ENCODE data around the gene ZCCHC24.

ZCCHC24 gene

DNA sequence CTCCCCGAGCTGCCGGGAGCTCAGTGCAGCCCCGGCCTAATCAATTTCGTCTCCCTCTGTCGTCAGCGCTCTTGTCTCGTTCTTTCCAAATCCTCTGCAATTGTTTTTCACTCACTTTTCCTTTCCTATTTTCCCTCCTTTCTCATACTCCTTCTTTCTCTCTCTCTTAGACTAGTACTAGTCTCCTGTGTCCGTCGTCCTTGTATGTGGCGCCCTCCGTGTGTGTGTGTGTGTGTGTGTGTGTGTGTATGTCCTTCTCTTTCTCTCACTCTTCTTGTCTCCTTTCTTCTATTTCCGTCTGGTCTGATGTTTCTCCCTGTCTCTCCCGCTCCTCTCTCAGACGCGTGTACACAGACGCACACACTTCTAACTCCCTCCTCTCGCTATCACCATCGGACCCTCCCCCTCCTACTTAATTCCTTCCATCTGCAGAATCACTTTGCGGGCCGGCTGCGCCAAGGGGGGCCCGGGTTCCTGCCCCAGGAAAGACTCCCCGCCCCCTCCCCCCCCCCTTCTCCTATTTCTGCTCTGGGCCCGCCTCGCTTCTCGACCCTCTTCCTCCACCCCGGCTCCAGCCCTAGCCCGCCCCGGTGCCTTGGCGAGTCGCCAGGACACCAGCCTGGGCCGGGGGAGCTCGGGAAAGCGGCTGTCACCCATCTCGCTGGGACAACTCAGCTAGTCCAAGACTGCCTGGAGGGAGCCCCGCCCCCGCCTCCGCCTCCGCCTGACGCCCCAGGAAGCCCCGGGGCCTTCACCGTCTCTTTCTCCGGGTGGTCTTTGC, 743 bp upstream of the ZCCHC24 start:
- H3K27ac ChIP-seq, result peak overlapping the region; percentile 44; the same call in 1 of the 2 replicates

DNA sequence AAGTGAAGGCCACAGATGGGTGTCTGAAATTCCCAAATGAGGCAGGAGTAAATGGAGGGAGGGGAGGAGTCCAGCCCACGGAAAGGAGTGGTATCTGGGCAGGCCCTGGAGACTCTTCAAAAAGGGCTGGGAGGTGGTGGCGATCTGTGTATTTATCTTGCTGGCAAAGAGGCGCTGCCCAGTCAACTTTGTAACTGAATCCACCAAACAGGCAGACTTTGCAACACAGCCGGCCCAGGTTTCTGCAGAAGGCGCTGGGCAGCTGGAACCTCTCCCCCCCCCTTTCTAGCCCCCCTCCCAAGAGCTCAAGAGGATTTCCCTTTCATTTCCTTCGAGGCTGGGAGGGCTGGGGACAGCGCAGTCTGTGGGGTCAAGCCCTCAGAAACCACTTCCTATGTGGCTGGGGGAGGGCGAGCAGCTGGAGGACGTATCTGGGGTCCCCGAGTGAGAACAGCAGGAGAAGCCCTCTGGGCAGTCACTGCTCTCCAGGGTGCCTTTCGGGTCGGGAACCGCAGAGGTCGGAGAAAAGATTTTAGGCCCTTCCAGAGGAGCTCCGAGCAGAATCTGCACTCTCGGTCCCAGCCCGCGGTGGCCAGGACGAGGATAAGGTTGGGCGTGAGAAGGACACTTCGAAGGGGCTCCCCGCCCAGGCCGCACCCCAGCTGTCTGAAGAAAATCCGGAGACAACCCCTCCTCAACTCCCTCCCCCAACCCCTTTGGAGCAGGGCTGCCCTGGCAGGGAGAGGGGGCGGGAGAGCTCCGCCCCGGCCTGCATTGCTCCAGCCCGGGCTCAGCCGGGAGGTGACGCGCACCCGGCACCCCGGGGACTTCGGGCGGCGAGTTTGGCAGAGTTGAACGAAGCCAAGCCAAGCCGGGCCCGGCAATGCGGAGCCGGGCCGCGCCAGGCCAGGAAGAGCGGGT, 965 bp downstream of the ZCCHC24 start:
- peak overlapping the region; percentile 44 for H3K27ac ChIP-seq
- TF ChIP-seq ZFX (IDR thresholded peaks at IDR 0.05; ENCODE audit: borderline replicate concordance) (no peak), CTCF (IDR thresholded peaks at IDR 0.05) (no peak)

More for the DNA sequence above, 743 bp upstream of the ZCCHC24 start:
- TF ChIP-seq CTCF (IDR thresholded peaks at IDR 0.05) (no peak), ZFX (IDR thresholded peaks at IDR 0.05; ENCODE audit: borderline replicate concordance) (no peak)

DNA sequence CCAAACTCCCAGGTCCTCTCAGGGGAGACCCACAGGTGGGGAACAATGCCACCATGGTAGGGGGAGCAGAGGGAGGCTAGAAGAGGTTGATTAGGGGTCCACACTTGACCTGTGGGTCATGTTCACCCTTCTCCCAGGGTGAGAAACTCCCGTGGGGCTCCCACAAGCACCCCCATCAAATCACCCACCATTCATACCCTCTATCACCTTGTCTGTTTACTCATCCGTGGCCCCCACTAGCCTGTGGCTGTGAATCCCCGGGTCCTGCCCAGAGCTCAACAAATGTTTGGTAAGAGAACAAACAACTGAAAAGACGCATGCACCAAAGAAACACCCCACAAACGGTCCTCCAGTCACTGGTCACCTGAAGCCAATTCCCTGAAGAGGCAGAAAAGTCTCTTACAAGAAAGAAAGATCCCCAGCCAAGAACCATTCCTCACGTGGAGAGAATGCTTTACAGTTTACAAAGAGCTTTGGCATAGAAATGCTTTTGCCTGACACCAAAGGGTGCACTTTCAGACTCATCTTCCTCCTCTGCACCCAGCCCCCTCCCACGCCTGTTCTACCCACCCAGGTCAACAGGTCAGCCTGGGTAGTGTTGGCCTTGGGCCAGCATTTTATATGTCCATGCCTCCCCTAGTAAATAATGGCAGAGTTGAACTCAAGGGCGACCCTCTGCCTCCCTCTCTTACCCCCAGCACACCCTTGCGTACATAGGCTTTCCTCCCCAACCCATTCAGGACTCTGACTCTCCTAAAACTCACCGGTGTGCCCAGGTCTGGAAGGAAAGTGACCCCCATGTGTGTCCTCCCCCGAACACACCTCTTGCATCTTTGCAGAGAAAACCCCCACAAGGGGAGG, 1.9 kb downstream of the ZCCHC24 start:
- no peak for TF ChIP-seq CTCF (IDR thresholded peaks at IDR 0.05)
- no peak for TF ChIP-seq ZFX (IDR thresholded peaks at IDR 0.05; ENCODE audit: borderline replicate concordance)
- H3K27ac ChIP-seq, result peak overlapping the region; percentile 44

- TF ChIP-seq CTCF (IDR thresholded peaks at IDR 0.05), result no peak
- no peak for TF ChIP-seq ZFX (IDR thresholded peaks at IDR 0.05; ENCODE audit: borderline replicate concordance)
- no peak overlapping the region for H3K27ac ChIP-seq
Measured at GRCh38 chr10:79442171-79443040, 3.0 kb downstream of the ZCCHC24 start.

GRCh38 chr10:79441433-79441832, 4.0 kb downstream of the ZCCHC24 start:
- TF ChIP-seq CTCF (IDR thresholded peaks at IDR 0.05), result no peak
- H3K27ac ChIP-seq, result no peak overlapping the region

DNA sequence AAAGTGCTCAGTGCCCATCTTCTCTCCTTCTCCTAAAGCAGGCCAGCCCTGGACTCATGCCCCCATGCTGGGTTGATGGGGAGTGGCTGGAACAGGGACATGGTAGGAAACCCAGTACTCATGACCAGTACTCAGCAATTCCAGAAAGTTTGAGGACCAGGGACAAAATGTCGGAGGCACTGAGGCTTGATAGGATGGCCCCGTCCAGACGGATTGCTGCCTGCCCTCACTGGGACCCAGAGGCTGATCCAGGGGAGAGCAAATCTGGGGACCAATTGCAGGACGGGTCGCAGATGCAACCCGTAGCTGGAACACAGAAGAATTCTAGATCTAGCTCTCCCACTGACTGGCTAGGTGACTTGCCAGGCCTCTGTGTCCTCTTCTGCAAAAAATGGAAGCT, 5.1 kb downstream of the ZCCHC24 start:
- H3K27ac ChIP-seq, result no peak overlapping the region

More for the DNA sequence above, 5.1 kb downstream of the ZCCHC24 start:
- TF ChIP-seq CTCF (IDR thresholded peaks at IDR 0.05) (no peak), ZFX (IDR thresholded peaks at IDR 0.05; ENCODE audit: borderline replicate concordance) (no peak)
